DMS 273 treated with DMSO at 0.1 percent for 48 hours (cell line): ENCODE results near the gene ELN.

ENCODE experiments used
- DNase-seq: peaks from one replicate; lab custom pipeline; 2025; lab: John Stamatoyannopoulos, UW

Gene ELN

DNA sequence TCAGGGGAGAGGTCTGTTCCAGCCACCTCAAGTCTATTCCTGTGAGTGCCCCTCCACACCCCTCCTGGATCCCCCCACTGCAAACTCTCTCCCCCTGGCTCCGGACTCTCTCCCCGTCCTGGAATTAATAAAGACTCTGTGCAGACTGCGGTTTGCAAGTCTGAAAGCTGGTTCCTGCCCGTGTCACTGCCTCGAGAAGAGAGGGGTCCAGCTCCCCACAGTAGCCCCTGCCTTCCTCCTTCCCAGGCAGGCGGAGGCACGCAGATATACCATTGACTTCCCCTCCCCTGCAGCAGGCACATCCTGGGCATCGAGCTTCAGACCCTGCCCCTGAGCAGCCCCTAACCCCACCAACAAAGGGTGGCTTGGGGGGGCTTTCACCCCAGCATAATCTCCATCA lies 2.2 kb upstream of the ELN start:
- DNase-seq: no peak

DNA sequence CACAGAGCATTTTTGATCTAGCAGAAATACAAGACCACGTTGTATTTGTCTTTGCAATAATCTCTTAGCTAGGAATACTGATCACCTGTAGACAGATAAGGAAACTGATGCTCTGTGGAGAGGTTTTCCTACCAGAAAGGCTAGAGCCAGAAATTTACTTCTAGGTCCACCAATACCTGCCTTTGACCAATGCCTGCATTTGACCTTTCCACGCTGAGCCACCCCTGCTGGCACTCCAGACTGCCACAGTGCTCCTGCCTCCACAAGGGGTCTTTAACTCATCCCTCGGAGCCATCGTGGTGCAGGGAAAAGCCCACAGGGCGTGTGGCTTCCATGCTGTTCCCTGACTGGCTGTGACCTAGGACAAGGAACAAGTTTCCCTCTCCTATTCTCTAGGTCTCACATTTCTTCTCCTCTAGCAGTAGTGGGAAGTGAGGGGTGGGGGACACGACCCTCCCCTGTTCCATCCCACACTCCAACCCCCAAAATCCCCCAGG lies 1.5 kb upstream of the ELN start:
- DNase-seq: no peak

DNA sequence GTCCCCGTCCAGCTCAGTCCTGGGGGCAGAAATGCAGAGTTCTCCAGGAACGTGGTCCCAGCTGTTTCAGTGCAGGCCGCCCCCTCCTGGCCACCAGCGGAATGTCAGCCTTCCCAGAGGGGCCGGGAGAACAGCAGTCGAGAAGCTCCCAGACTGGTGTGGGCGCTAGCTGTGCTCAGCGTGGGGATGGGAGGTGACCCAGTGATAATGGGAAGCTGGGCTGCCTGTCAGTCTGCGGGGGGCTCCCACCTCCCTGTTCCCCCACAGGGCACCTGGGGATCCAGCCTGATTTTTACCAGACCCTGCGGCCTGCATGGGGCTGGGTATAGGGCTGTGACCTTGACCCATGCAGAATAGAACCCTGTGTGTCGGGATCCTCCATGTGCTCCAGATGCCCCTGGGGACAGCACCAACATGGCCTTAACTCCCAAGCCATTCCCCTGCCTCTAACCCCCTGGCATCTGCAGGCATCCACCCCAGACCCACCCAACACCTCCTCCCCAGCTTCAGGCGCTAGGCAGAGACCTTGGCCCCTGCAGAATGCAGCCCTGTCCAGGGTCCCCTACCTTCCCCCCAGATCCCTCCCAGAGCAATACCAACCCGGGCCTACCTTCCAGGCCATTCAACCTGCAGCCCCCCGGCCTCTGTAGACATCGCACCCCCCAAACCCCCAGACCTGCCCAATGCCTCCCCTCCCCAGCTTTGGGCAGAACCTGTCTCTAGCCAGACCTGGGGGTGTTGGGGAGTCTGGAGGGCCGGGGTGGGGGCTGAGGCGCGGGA lies 880 bp upstream of the ELN start:
- peak; percentile 43 for DNase-seq

DNA sequence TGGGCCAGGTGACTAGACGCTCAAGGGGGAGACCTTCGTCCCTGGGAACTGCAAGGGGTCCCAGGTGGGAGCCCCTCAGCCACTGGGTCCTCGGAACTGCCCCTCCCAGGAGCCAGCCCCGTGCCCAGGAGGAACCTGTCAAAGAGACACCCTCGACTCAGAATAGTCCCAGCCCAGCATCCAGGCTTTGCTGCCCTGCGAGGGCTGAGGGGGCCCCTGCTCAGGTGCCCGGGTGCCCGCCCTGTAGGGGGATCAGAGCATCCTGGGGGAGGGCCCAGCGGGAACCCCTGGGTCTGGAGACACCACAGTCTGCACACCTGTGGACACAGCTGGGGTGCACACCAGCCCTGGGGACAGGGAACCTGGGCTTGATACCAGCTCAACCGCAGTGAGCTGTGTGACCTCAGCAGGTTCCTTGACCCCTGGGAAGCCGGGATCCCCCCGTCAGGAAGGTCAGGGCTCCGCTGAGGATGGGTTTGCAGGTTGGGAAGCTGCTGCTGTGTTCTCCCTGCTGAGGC lies 407 bp downstream of the ELN start:
- DNase-seq: no peak

DNA sequence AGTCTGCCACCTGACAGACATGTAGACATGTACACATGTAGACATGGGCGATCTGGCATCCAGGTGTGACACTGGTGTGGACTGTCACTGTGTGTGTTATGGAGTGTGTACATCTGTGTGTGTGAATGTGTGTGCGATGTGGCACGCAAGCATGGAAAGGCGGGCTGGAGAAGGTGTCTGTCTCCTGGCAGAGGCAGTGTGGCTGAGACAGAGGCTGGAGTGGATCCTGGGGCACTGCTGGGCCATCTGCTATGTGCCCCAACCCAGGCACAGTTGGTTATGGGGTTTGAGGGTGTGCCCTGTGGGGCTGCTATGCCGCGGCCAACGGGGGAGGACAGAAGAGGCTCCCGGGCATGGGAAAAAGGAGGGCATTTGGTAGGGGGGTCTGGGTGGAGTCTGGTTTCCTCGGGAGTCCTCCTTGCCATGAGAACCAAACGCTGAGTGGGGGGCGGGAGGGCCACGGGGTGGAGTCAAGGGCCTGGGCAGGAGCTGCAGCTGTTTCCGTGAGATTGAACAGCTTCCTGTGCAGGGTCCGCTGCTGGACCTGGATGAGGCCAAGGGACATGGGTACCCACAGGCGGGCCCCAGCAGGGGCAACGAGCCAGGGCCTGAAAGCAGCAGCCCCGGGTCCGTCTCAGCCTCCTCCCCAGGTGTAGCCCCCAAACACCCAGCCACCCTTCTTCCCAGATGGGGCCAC lies 1.3 kb downstream of the ELN start:
- no peak for DNase-seq

DNA sequence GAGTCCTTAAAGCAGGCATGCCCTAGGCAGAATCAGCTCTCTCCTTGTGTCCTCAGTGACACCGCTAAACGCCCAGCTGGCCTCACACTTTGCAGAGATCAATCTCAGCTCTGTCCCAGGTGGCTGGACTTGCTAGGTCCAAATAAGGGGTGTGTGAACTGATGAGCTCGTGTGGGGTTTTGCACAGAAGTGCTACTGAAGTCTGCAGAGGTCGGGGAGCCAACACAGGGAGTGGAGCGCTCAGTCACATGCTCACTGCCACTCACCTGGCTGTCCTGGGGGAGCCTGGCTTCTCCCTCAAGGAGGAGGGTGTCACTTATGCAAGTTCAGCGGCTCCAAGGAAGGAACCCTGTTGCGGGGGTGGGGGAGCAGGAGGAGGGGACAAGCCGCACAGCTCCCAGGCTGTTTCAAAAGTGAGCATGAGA lies 2.0 kb downstream of the ELN start:
- DNase-seq: peak; percentile 43

DNA sequence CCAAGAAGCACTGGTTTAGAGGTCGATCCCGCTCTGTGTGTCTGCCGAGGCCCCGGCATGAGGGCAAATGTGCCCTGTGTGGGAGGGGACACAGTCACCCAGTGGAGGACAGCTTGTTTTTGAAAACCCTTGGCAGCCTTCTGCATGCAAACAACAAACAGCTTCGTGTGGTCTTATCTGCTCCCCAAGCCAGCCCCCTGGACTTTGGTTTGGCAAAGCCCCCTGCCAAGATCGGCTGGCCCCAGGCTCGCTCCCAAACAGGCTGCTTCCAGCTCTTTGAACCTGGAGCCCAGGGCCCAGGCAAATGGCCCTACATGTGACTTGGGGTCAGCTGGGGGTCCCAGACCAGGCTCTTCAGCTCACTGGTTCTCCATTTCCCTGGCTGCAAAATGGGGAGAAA lies 2.9 kb downstream of the ELN start:
- DNase-seq: no peak

DNA sequence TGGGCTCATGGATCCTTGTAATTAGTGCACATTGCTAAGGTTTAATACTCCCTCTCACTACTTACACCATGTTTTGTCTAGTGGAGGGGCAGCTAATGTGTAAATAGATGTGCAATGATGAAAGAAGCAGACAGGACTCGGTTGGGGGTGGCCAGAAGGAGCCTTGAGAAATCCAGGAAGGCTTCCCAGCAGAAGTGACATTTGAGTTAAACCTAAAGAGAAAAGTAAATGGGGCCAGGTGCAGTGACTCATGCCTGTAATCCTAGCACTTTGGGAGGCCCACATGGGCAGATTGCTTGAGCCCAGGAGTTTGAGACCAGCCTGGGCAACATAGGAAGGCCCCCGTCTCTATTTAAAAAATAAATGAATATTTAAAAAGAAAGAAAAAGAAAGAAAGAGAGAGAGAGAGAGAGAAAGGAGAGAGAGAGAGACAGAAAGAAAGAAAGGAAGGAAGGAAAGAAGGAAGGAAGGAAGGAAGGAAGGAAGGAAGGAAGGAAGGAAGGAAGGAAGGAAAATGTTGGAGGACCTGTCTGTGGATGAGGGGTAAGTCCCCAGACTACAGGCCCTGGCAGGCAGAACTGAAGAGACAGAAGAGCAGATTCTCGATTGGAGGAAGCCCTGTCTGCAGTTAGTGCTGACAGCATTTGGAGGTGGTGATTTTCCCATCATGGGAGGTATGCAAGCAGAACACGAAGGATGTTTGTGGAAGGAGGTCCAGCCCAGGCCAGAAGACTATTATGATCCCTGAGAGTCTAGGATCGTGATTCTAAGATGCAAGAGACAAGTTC lies 3.6 kb downstream of the ELN start:
- no peak for DNase-seq

DNA sequence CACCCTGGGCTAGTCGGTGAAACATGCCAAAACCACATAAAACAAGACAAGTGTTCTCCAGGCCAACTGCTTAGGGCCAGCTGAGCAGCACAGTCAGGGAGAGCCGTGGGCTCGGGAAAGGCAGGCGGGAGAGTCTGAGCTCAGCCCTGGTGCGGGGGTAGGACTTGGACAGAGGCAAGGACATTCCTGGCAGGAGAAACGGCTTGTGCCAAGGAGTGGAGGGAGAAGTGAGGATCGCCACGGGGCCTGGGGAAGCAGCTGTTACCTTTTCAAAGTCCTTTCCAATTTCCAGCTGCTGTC lies 4.2 kb downstream of the ELN start:
- peak; percentile 37 for DNase-seq

DNA sequence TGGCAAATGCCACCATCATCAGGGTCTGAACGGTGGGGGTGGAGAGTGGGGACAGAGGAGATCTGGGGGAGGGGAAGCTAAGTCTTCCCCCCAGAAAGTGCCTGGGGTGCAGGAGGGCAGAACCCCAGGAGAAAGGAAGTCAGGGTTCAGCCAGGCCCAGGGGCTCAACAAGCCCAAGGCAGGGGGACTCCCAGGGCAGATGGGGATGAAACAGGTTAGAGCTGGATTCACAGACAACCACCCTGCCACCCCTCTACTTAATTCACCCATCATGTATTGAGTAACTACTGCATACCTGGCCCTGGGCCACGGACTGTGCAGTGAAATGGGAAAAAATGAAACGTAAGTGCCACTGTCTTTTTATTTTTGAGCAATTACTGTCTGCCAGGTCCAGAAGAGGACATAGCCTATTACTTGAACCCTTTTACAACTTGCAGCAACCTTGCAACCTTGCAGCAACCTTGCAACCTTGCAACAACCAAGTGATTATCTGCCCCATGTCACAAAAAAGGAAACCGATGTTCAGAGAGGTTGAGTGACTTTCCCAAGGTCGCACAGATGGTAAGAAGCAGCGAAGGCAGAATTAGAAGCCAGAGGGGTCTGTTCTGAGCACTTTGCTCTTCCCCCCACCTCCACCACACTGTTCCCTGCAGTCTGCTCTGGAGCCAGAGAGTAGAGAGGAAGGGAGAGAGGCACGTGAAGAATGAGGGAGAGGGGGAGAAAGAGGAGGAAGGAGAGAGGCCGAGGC lies 4.8 kb downstream of the ELN start:
- no peak for DNase-seq

DNA sequence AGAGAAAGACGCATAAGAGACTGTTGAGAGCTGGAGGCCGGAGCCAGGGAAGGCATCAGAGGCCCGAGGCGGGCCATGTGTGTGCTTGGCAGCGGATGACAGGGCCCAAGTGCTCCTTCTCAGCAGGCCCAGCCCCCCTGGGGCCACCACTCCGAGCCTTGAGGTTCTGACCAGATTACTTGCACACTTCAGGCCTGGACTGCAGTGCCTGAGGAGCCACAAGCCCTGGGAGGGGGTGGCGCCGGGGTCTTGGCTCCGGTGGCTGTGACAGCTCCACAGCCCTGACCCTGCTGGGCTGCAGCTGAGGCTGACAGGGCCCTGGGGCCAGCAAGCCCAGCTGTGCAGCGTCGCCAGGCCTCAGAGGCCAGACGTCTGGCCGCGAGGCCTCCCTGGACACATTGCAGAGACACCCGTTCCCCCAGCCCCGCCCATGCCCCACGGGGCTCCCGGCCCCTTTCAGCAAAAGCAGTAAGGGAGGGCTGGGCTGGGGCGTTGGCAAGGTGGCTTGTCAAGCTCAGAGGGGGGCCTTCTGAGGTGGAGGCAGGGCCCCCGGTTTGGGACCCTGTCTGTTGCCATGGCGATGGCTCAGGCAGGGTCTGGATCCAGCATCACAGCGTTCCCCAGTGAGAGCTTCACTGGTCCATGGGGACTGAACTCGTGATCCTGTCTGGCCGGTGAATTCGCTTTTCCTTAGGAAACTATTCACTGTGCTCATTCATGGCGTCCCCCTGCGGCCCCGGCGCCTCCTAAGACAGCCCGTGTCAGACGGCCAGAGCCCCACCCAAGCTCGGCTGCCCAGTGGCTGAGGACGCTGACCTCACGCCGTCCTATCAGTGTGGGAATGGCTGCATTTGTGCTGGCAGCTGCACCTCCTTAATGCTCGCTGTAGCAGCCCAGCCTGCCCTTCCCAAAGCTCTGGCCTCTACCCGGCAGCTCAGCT lies 5.7 kb downstream of the ELN start:
- no peak for DNase-seq

DNA sequence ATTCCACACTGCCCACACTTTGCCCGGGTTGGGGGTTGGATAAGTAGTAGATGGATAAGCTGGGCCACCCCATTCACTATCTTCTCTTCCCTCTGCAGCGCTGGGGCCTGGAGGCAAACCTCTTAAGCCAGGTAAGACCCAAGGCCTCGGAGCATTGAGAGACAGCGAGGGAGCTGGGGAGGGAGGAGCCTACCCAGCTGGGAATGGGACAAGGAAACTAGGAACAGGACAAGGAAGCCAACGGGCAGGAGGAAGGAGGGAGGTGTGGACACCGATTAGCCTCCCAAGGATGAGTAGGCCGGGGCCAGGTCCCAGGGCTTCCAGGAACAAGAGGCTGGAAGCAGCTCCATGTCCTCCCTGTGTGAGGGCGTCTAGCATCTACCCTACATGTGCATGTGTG lies 9.6 kb downstream of the ELN start:
- no peak for DNase-seq

DNA sequence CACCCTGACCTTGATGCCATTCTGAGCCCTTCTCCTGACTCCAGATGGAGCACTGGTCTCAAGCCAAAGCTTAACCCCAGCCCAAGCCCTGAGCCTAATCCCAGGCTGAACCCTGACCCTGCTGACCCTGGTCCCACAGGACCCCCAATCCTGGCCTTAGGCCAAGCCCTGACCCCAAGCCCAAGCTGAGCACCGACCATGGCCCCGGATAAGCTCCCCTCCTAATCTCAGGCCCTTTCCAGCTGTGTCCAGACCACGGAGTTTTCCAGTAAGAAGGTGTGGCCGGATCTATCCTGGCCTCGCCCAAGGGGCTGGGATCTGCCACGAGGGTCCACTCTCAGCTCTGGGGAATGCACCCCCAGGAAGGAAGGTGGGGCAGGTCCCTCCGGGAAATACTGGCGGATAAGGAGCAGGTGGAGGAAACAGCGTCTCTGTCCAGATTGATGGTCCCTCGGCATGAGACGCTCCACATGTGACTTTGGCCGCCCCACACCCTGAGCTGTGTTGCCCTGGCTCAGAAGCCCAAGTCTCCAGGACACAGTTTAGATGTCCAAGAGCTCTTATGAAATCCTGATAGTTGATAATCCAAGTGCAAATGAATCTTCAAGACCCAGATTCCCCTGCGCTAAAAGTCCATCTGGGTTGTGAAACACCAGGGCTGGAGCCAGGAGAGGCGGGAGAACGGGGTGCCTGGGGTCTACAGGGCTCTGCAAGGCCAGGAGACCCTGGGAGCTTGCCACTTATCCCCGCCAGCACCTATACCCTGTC lies 10.4 kb downstream of the ELN start:
- no peak for DNase-seq

DNA sequence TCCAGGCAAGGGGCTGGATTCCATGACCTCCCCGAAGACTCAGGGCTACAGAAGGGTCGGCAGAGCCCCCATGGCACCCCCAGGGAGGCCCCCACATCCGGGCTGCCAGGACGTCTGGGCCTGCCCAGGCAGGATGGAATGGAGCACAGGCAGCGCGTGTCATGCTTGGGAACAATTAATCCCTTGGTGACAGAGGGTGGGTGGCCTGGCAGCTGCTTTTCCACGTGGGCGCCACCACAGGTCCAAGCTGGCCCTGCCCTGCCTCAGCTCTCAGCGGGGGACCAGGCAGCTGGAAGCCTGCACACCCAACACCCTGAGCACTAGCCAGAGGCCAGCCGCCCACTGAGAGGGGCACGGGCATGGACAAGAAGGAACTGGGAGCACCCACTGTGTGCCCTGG lies 11.4 kb downstream of the ELN start:
- DNase-seq: no peak

DNA sequence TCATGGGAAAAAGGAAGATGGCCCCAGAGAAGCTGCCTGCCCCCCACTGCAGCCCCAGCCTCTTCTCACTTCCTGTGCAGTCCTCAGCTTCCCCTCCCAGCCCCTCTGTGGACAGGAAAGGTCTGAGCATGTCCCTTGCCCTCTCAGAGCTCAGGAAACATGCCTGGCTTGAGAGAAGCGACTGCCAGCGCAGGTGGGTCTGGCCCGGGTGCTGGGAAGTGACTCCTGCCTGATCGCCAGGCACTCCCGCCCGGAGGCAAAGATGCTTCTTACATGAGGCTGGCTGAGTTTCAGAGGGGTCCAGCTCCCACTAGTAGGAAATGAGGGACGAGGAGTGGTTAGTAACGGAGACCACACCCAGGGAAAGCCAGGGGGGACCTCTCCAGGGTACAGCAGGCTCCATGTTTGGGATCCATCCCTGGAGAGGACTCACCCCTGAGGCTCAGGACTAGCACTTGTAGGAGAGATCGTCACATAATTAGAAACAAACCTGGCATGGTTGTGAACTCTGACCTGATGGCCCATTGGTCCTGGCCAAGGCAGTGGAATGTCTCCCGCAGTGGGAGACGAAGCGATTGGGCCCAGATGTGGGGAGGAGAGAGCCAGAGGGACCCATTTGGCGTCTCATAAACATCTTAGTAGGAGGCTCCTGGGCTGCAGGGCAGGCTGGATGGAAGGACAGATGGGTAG lies 12.3 kb downstream of the ELN start:
- no peak for DNase-seq

DNA sequence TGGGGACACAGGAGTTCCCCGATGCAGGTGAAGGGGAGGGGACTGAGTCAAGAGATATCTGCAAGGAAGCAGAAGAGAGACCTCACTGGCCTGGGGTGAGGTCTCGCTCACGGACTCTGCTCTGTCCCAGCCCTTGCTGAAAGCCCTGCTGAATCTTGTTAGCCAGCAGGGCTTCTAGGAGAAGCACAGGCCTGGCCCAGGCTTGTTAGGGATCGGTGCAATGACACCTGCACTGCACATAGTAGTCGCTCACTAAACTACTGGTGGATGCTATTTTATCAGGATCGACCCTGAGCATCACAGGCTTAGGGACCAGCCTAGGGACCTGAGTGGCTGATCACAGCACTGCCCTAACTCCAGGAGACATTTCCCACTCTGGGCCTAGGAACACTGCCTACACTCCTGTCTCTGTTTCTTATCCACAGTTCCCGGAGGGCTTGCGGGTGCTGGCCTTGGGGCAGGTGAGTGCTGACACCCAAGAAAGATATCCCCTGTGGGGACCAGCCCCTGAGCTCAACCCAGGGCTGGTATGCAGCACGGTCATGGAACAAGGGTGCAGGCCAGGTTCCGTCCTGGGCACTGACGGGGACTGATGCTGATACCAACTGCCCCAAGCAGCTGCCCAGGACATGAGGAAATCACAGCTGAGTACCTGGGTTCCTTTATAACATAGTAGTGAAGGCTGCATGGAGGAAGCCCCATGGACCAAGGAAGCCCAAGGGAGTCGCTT lies 13.0 kb downstream of the ELN start:
- no peak for DNase-seq

DNA sequence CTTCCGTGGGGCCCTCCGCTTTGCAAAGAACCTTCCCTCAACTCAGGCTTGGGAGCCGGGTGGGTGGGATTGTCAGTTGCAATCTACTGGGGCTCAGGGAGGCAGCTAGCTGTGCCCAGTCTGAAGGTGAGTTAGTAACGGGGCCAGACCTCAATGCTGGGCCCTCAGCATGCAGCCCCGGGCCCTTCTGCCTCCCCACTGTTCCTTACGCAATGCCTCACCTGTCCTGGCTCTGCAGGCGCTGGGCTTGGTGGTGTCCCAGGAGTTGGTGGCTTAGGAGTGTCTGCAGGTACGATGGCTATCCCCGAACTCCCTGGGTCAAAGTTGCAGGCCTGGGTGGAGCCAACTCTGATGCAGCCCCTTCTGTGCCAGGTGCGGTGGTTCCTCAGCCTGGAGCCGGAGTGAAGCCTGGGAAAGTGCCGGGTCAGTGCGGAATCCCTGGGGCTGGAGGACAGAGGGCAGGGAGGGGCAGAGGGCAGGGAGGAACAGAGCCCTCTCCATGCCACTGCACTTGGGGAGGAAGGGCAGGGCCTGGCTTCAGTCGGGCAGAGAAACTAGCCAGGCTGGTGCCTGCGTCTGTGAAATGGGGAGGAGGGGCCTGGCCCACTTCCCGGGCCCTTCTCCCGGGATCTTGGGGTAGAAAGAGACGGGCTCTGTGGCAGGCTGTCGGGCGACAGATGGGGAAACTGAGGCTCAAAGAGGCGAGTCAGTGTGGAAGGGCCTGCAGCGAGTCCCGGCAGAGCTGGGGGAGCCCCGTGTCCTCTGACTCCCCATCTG lies 15.0 kb downstream of the ELN start:
- DNase-seq: no peak

DNA sequence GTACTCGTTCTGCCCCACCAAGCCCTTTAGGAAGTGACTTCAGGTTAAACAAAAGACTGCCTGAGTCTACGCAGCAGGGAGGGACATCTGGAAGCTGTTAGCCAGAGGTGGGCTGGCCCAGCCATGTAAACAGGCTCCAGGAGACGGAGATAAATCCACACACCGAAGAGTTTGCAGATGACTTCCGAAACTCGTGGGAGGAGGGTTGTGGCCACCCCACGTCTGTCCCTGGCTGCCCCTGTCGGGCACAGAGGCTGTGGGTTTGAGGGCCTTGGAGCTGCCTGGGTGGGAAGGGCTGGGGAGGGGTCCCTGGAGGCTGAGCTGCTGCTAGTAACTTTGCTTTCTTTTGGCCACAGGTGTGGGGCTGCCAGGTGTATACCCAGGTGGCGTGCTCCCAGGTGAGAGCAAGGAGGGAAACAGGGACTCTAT lies 15.6 kb downstream of the ELN start:
- DNase-seq: no peak
